Sigmoid colon (tissue), 7 donors: Measurements from ENCODE around the gene COL8A1. TPM values are rescaled to one million over a fixed set of nuclear protein-coding genes. Genes with fewer than 3 reads are reported as not detected.
A peak's percentile ranks its signal among the peaks of the same experiment; 100 is the strongest.

ENCODE experiments used
- DNase-seq: peaks from one replicate; pipeline ENCODE4 v3.0.0-alpha.2; 2019
- H3K27ac ChIP-seq, 4 donors: fragments of 200-600 bp; sonication (generic); one replicate each; pipeline ENCODE4 v1.5.1; 2016 to 2019; ENCODE audit warnings: mild to moderate bottlenecking in 1 of 4
- H3K27me3 ChIP-seq, 3 donors: fragments of 200-600 bp; sonication (generic); one replicate each; pipeline ENCODE4 v1.5.1; 2019; ENCODE audit warnings: mild to moderate bottlenecking in 1 of 3
- H3K36me3 ChIP-seq, 4 donors: fragments of 200-600 bp; sonication (generic); one replicate each; pipeline ENCODE4 v1.5.1; 2016 to 2019
- H3K4me1 ChIP-seq, 4 donors: fragments of 200-600 bp; sonication (generic); one replicate each; pipeline ENCODE4 v1.5.1; 2017 to 2019
- H3K4me3 ChIP-seq, 4 donors: fragments of 200-600 bp; sonication (generic); one replicate each; pipeline ENCODE4 v1.5.1; 2017 to 2019; ENCODE audit warnings: mild to moderate bottlenecking in 2 of 4, moderate library complexity in 1 of 4
- H3K9me3 ChIP-seq, 4 donors: fragments of 200-600 bp in 3 of 4; sonication (generic) in 3 of 4; one replicate each; pipeline versions ENCODE4 v1.5.1 to v1.6.1; 2013 to 2019
- EP300 ChIP-seq, 4 donors: sonication (generic); formaldehyde crosslinking; IDR thresholded peaks; one replicate each; pipeline ENCODE4 v1.6.1; 2017; ENCODE audit warnings: antibody characterized with exemption in 4 of 4
- POLR2A ChIP-seq, 2 donors: fragments of 450-650 bp; IDR thresholded peaks; one replicate each; pipeline ENCODE4 v1.6.1; 2016; ENCODE audit warnings: antibody characterized with exemption in 2 of 2, mild to moderate bottlenecking in 2 of 2, moderate library complexity in 2 of 2
- POLR2AphosphoS5 ChIP-seq, 4 donors: sonication (generic); formaldehyde crosslinking; IDR thresholded peaks; one replicate each; pipeline ENCODE4 v1.6.1; 2017; ENCODE audit warnings: antibody characterized with exemption in 4 of 4
- WGBS, 2 donors: extraction: QIAGEN DNeasy Blood & Tissue Kit; methylation state at CpG; one replicate each; pipeline ENCODE4 v1.1.7; 2013; 5-methylcytosine and 5-hydroxymethylcytosine counted together
- intact Hi-C: fragments of 100-400 bp; cut with DNase I; formaldehyde crosslinking; loops from one replicate; pipeline ENCODE4 v1.15.1; 2023
- polyA plus RNA-seq, 3 donors: library from polyadenylated mRNA; stranded (reverse); fragments of 200-250 nt; gene quantifications; one replicate each; pipeline ENCODE4 v1.2.3, GENCODE V29; 2013
- total RNA-seq, 4 donors: library from RNA; depleted of rRNA; stranded (reverse); fragments of >200 nt; gene quantifications; one replicate each; pipeline ENCODE4 v1.1.0, GENCODE V29; 2016
- TF ChIP-seq, protein P1 (sequence below), 4 experiments: fragments of 450-650 bp in 3 of 4; fragments of 200-600 bp in 1 of 4; IDR thresholded peaks; one replicate each; pipeline ENCODE4 v1.5.1; 2016 to 2019; ENCODE audit warnings: antibody characterized with exemption in 4 of 4, mild to moderate bottlenecking in 3 of 4, moderate library complexity in 2 of 4
- donor health status: healthy with polysubstance abuse.
- donor health status: Bipolar disorder and iron deficiency.
- donor health status: healthy.

COL8A1 gene
- total and polyA plus RNA-seq, 7 donors, result 0.23 to 39.6 (median 15.3) TPM

DNA sequence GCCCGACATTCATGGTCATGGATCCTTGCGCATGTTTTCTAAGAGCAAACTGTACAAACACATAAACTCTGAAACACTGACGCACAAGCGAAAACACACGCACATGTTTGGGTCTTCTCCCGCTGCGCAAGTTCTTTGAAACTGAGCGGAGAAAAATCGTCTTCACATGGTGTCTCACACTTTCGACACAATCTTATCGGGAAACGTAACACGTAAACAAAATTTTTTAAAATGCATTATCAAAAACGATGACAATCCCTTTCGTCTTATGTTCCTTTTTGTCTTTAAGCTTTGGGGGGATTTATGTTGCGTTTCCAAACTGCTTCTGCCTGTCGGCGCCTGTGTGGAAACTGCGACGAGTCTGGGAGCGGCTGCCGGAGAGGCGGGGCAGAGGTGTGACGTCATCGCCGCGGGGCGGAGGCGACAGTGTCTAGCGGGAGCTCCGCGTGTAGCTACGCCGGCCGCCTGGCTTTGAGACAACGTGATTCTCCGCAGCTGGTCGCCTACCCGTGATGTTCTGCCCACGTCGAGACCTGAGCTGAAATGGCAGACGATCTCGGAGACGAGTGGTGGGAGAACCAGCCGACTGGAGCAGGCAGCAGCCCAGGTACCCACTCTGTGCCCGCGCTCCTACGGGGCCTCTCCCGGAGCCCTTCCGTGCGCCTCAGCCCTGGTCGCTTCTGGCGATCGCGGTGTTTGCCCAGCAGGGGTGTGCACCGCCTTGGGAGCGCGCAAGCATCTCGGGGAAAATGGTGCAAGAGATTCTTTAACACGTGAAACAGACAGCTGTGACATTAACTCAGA lies 179.2 kb downstream of the COL8A1 start, which contains the start of gene CMSS1:
Gene CMSS1, plus strand, starts transcription at position 426 of the 804 bp plus-strand sequence.
- Histone ChIP-seq H3K27me3 (no peaks in the 10 kb centered on the region), H3K36me3 (no peaks in the 10 kb centered on the region), H3K27ac (peak within 1 kb of the TSS; percentile 83 to 94 (median 91)), H3K4me1 (peaks cover 0 to 22% (median 17%) of the 10 kb centered on the region in 4 donors), H3K9me3 (no peaks in the 10 kb centered on the region), H3K4me3 (peak within 1 kb of the TSS; percentile 55 to 78 (median 64))
- DNase-seq, result peak; percentile 97
- peak in 1 of 4 donors; percentile 43 for TF ChIP-seq EP300 (IDR thresholded peaks at IDR 0.05)
- TF ChIP-seq, protein P1, sequence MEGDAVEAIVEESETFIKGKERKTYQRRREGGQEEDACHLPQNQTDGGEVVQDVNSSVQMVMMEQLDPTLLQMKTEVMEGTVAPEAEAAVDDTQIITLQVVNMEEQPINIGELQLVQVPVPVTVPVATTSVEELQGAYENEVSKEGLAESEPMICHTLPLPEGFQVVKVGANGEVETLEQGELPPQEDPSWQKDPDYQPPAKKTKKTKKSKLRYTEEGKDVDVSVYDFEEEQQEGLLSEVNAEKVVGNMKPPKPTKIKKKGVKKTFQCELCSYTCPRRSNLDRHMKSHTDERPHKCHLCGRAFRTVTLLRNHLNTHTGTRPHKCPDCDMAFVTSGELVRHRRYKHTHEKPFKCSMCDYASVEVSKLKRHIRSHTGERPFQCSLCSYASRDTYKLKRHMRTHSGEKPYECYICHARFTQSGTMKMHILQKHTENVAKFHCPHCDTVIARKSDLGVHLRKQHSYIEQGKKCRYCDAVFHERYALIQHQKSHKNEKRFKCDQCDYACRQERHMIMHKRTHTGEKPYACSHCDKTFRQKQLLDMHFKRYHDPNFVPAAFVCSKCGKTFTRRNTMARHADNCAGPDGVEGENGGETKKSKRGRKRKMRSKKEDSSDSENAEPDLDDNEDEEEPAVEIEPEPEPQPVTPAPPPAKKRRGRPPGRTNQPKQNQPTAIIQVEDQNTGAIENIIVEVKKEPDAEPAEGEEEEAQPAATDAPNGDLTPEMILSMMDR (IDR thresholded peaks at IDR 0.05), result peak in 2 of 4 experiments; percentile 25 to 51
- TF ChIP-seq POLR2A (IDR thresholded peaks at IDR 0.05), result peak; percentile 35 to 42
- TF ChIP-seq POLR2AphosphoS5 (IDR thresholded peaks at IDR 0.05), result peak; percentile 78 to 90 (median 87)
- 0% methylated on average over 60 of the region's 60 CpGs for WGBS, 2 donors
- intact Hi-C loops, result loop anchor here (5.0 to 10.0 kb wide), 2 partner anchors 445 to 677 kb away; partner anchors contain the start of genes TBC1D23 and TMEM45A

GRCh38 chr3:99818818-99819217 lies 180.4 kb downstream of the COL8A1 start:
- Histone ChIP-seq H3K4me3 (peak overlapping the region in 1 of 4 donors; percentile 70), H3K36me3 (no peaks in the 10 kb centered on the region), H3K27ac (peak overlapping the region in 3 of 4 donors; percentile 89 to 94 (median 93)), H3K4me1 (peaks cover 0 to 22% (median 17%) of the 10 kb centered on the region in 4 donors), H3K9me3 (no peaks in the 10 kb centered on the region), H3K27me3 (no peaks in the 10 kb centered on the region)
- DNase-seq, result no peak
- WGBS, 2 donors, result 94 to 95% methylated on average over 2 of the region's 2 CpGs
- TF ChIP-seq, protein P1 (IDR thresholded peaks at IDR 0.05), result no peak
- TF ChIP-seq EP300 (IDR thresholded peaks at IDR 0.05), result no peak
- TF ChIP-seq POLR2A (IDR thresholded peaks at IDR 0.05), result no peak
- TF ChIP-seq POLR2AphosphoS5 (IDR thresholded peaks at IDR 0.05), result no peak
- intact Hi-C loops, result loop anchor here (5.0 to 10.0 kb wide), 2 partner anchors 443 to 676 kb away; partner anchors contain the start of genes TBC1D23 and TMEM45A

DNA sequence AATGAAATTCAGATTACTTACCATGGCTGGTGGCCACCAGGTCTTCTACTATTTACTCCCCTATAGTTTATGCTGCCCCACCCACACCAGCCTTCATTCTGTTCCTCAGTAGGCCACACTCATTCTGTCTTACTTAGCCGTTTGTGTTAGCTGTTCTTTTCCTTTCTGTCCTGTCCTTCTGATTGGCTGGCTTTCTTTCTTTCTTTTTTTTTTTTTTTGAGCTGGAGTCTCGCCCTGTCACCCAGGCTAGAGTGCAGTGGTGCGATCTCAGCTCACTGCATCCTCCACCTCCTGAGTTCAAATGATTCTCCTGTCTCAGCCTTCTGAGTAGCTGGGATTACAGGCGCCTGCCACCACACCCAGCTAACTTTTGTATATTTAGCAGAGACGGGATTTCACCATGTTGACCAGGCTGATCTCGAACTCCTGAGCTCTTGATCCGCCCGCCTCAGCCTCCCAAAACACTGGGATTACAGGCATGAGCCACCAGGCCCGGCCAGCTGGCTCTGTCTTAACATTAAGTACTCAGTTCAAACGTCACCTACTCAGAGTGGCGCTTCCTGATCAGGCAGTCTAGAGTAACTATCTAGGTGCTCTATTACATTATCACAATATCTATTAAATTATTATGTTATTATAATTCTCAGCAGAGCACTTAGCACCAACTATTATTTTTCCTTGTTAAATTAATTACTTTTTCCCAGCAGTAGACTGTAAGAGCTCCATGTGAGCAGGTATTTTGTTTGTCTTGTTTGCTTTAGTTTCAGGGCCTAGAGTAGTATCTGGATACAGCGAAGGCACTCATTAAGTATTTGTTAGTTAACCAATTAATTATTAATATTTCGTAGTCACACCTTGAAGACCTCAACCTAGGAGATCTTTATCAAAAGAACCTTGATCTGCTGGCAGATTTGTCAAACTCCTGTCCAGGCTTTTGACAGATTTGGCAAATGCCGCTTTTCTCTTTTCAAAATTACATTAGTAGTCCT lies 185.6 kb downstream of the COL8A1 start:
- DNase-seq, result no peak
- 75 to 84% methylated on average over 14 of the region's 14 CpGs for WGBS, 2 donors
- Histone ChIP-seq H3K9me3 (no peaks in the 10 kb centered on the region), H3K27me3 (no peaks in the 10 kb centered on the region), H3K4me3 (no peak overlapping the region), H3K27ac (no peak overlapping the region), H3K4me1 (peaks cover 0 to 6% (median 1%) of the 10 kb centered on the region in 4 donors), H3K36me3 (no peaks in the 10 kb centered on the region)
- TF ChIP-seq, protein P1 (IDR thresholded peaks at IDR 0.05), result no peak
- no peak for TF ChIP-seq POLR2AphosphoS5 (IDR thresholded peaks at IDR 0.05)
- no peak for TF ChIP-seq POLR2A (IDR thresholded peaks at IDR 0.05)
- TF ChIP-seq EP300 (IDR thresholded peaks at IDR 0.05), result no peak
- intact Hi-C loops, result no loop called here

DNA sequence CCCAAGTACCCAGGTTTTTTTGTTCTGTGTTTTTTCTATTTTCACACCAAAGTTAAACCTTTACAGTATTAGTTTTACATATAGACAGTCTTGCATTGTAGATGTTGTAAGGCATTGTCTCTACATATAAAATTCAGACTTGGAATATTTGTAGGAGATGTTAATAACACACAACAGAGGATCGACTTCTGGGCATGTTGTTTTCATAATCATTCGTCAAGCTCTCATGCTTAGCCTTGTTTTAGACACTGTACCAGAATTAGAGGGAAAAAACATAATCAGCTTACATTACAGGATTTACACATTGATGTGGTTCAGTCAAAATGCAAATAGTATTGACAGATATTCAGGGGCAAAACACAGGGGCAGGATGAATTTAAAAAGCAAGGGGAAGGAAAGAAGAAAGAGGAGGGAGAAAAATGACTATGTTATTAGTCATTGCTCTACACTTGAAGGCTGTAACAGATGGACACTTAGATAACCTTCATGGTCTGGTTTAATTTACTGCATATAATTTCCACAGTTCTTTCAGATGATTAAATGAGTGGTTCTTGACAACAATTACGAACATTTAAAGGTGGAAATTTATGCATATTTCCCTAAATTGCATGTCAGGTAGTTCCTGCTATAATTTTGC lies 186.7 kb downstream of the COL8A1 start:
- Histone ChIP-seq H3K27me3 (no peaks in the 10 kb centered on the region), H3K27ac (no peak overlapping the region), H3K9me3 (no peaks in the 10 kb centered on the region), H3K4me3 (no peak overlapping the region), H3K36me3 (no peaks in the 10 kb centered on the region), H3K4me1 (peaks cover 0 to 3% (median 0%) of the 10 kb centered on the region in 4 donors)
- no peak for DNase-seq
- TF ChIP-seq POLR2A (IDR thresholded peaks at IDR 0.05) (no peak), POLR2AphosphoS5 (IDR thresholded peaks at IDR 0.05) (no peak), EP300 (IDR thresholded peaks at IDR 0.05) (no peak)
- TF ChIP-seq, protein P1 (IDR thresholded peaks at IDR 0.05), result no peak
- 71 to 80% methylated on average over 3 of the region's 3 CpGs for WGBS, 2 donors
- intact Hi-C loops, result no loop called here
